A204.1 (cell line): ENCODE measurements around the gene DIAPH3.

Source experiments
- FAIRE-seq: peaks from 2 replicates; lab custom pipeline; 2012; peaks lifted over from hg19 to GRCh38; lab: Jason Lieb, UNC

The DIAPH3 gene

GRCh38 chr13:59771272-59771671, 392.5 kb downstream of the DIAPH3 start:
- FAIRE-seq, result peak; percentile 91

GRCh38 chr13:59770451-59770850, 393.3 kb downstream of the DIAPH3 start:
- no peak for FAIRE-seq

GRCh38 chr13:59766236-59766635, 397.5 kb downstream of the DIAPH3 start:
- no peak for FAIRE-seq

- no peak for FAIRE-seq
Observed at GRCh38 chr13:59755632-59756290, 408.0 kb downstream of the DIAPH3 start.

- no peak for FAIRE-seq
Observed at GRCh38 chr13:59754411-59754810, 409.3 kb downstream of the DIAPH3 start.

- no peak for FAIRE-seq
Observed at GRCh38 chr13:59750860-59751259, 412.9 kb downstream of the DIAPH3 start.

GRCh38 chr13:59748046-59748445, 415.7 kb downstream of the DIAPH3 start:
- no peak for FAIRE-seq

GRCh38 chr13:59747529-59747928, 416.2 kb downstream of the DIAPH3 start:
- no peak for FAIRE-seq

GRCh38 chr13:59746291-59746962, 417.3 kb downstream of the DIAPH3 start:
- no peak for FAIRE-seq

GRCh38 chr13:59745392-59745788, 418.3 kb downstream of the DIAPH3 start:
- no peak for FAIRE-seq

GRCh38 chr13:59744747-59745391, 418.9 kb downstream of the DIAPH3 start:
- no peak for FAIRE-seq

- no peak for FAIRE-seq
Observed at GRCh38 chr13:59743195-59743594, 420.5 kb downstream of the DIAPH3 start.

GRCh38 chr13:59742467-59742866, 421.3 kb downstream of the DIAPH3 start:
- no peak for FAIRE-seq

GRCh38 chr13:59738921-59739320, 424.8 kb downstream of the DIAPH3 start:
- FAIRE-seq, result no peak

GRCh38 chr13:59734393-59734792, 429.3 kb downstream of the DIAPH3 start:
- no peak for FAIRE-seq

GRCh38 chr13:59733744-59734143, 430.0 kb downstream of the DIAPH3 start:
- no peak for FAIRE-seq

- FAIRE-seq, result no peak
Observed at GRCh38 chr13:59730026-59730425, 433.7 kb downstream of the DIAPH3 start.

GRCh38 chr13:59728896-59729545, 434.7 kb downstream of the DIAPH3 start:
- no peak for FAIRE-seq

- no peak for FAIRE-seq
Observed at GRCh38 chr13:59721926-59722910, 441.5 kb downstream of the DIAPH3 start.

- FAIRE-seq, result no peak
Observed at GRCh38 chr13:59715611-59716010, 448.1 kb downstream of the DIAPH3 start.

- FAIRE-seq, result no peak
Observed at GRCh38 chr13:59710996-59711701, 452.6 kb downstream of the DIAPH3 start.
